ENCODE data around the gene LCE1D.

LCE1D gene

DNA sequence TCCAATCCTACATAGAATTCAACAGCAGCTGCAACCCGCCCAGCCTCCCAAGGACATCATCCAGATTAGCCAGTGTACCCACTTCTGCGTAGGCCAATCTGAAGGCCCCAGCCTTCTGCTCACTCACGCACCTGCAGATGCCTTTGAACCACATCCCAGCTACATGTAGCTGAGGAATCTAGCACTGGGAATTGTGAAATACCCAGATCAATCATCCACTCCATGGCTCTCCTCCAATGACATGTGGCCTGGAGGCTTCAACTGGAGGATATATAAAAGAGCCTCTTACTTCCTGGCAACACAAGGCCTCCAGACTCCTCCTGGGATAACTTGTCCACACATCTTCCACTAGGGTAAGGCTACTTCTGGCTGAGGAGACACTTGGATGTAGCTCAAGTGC lies 46.0 kb downstream of the LCE1D start, which contains the start of gene LCE6A:
Gene LCE6A, plus strand, starts transcription at position 301 of the 400 bp plus-strand sequence. CDS start 665 bp downstream, outside the sequence.
- DNase-seq (ENCODE audit: low read depth), result no peak
- TF ChIP-seq, protein P1, sequence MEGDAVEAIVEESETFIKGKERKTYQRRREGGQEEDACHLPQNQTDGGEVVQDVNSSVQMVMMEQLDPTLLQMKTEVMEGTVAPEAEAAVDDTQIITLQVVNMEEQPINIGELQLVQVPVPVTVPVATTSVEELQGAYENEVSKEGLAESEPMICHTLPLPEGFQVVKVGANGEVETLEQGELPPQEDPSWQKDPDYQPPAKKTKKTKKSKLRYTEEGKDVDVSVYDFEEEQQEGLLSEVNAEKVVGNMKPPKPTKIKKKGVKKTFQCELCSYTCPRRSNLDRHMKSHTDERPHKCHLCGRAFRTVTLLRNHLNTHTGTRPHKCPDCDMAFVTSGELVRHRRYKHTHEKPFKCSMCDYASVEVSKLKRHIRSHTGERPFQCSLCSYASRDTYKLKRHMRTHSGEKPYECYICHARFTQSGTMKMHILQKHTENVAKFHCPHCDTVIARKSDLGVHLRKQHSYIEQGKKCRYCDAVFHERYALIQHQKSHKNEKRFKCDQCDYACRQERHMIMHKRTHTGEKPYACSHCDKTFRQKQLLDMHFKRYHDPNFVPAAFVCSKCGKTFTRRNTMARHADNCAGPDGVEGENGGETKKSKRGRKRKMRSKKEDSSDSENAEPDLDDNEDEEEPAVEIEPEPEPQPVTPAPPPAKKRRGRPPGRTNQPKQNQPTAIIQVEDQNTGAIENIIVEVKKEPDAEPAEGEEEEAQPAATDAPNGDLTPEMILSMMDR (IDR thresholded peaks at IDR 0.05; ENCODE audit: low read depth, low read length, missing control alignments), result no peak
- H3K4me3 ChIP-seq (ENCODE audit: low read depth, low read length), result no peak within 1 kb of the TSS

Data from GM12864 (cell line).